GM18526 (cell line): ENCODE measurements around the gene TLCD3A.

Source experiments
- POLR2A ChIP-seq: IDR thresholded peaks from 3 replicates; pipeline ENCODE4 v1.6.1; 2011; ENCODE audit not compliant: insufficient read length; ENCODE audit errors: extremely low read depth

The TLCD3A gene

DNA sequence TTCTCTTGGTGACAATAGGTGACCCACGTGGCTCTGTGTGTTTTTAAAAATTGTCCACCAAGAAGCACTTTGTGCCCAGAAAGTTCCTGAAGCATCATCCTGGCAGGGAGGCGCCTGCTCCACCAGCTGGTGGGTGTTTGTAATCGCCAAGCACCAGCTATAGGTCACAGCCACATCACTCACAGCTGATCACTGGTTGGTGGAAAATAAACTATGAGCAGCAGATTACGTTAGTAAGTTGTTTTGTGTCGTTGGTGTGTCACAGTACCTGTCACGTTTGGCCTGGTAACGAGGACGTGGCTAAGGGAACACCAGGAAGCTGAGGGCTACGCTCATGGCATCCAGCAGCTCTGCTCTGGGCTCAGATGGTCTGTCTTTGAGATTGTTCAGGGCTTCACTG, 59.9 kb downstream of the TLCD3A start:
- no peak for TF ChIP-seq POLR2A
